AG04449 (cell line): ENCODE data around the gene RPL26.
A peak's percentile ranks its signal among the peaks of the same experiment; 100 is the strongest.

Experiments
- CTCF ChIA-PET: fragments of 350-600 bp; formaldehyde crosslinking; extraction: SDS; loops from one replicate; lab custom pipeline; 2021; ENCODE audit warnings: antibody characterized with exemption; lab: Yijun Ruan, JAX
- POLR2A ChIA-PET: fragments of 400-600, 350-600 bp; formaldehyde crosslinking; extraction: SDS; loops from one replicate; lab custom pipeline; 2020; ENCODE audit warnings: antibody characterized with exemption, inconsistent platforms; lab: Yijun Ruan, JAX
- DNase-seq: peaks from one replicate; pipeline ENCODE4 v3.0.0-alpha.2; 2010; ENCODE audit warnings: low read depth, low spot score
- H3K4me3 ChIP-seq: 2 replicates; pipeline ENCODE4 v1.5.1; 2011; ENCODE audit warnings: low read depth, mild to moderate bottlenecking, control low read depth, low read length
- TF ChIP-seq, protein P1 (sequence below): IDR thresholded peaks from one replicate; pipeline ENCODE4 v1.5.1; 2011; ENCODE audit warnings: mild to moderate bottlenecking, moderate library complexity, low read length, control low read depth, inconsistent platforms; ENCODE audit not compliant: insufficient read depth; ENCODE audit errors: missing control alignments

The RPL26 gene

GRCh38 chr17:8337802-8338752 lies 44.9 kb downstream of the RPL26 start:
- no peak for DNase-seq
- CTCF ChIA-PET = interaction anchor here (0.7 to 2.7 kb wide), 7 partner anchors 9 to 245 kb away, joined by 3 to 10 read pairs (median 3); partner anchors contain the start of gene KRABD2
- POLR2A ChIA-PET = no interaction called here
- TF ChIP-seq, protein P1, sequence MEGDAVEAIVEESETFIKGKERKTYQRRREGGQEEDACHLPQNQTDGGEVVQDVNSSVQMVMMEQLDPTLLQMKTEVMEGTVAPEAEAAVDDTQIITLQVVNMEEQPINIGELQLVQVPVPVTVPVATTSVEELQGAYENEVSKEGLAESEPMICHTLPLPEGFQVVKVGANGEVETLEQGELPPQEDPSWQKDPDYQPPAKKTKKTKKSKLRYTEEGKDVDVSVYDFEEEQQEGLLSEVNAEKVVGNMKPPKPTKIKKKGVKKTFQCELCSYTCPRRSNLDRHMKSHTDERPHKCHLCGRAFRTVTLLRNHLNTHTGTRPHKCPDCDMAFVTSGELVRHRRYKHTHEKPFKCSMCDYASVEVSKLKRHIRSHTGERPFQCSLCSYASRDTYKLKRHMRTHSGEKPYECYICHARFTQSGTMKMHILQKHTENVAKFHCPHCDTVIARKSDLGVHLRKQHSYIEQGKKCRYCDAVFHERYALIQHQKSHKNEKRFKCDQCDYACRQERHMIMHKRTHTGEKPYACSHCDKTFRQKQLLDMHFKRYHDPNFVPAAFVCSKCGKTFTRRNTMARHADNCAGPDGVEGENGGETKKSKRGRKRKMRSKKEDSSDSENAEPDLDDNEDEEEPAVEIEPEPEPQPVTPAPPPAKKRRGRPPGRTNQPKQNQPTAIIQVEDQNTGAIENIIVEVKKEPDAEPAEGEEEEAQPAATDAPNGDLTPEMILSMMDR = no peak
- H3K4me3 ChIP-seq = peak overlapping the region; percentile 12; the same call in 1 of the 2 replicates

DNA sequence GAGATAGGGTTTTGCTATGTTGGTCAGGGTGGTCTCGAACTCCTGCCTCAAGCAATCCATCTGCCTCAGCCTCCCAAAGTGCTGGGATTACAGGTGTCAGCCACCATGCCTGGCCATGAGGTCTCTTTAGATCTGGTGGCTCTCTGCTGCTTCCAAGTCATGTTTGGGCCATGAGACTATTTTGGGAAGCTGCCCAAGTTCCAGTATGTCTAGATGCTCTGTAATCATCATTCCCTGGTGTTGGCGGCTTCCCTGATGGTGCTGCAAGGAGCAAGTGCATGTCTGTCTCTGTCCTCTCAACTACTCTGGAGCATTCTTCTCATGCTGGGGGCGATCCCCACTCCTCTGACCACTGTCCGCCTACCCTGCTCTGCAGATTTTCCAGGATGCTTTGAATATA lies 49.7 kb downstream of the RPL26 start:
- ChIA-PET POLR2A (no interaction called here), CTCF (no interaction called here)
- TF ChIP-seq, protein P1 = no peak
- DNase-seq = no peak
- H3K4me3 ChIP-seq = no peak overlapping the region

- TF ChIP-seq, protein P1 = no peak
- no peak overlapping the region for H3K4me3 ChIP-seq
- ChIA-PET CTCF (interaction anchor here (1.1 kb wide), 1 partner anchor 31 kb away, joined by 4 read pairs; no protein-coding TSS in a partner anchor), POLR2A (no interaction called here)
- DNase-seq = no peak
Measured at GRCh38 chr17:8332688-8333087, 50.3 kb downstream of the RPL26 start.

DNA sequence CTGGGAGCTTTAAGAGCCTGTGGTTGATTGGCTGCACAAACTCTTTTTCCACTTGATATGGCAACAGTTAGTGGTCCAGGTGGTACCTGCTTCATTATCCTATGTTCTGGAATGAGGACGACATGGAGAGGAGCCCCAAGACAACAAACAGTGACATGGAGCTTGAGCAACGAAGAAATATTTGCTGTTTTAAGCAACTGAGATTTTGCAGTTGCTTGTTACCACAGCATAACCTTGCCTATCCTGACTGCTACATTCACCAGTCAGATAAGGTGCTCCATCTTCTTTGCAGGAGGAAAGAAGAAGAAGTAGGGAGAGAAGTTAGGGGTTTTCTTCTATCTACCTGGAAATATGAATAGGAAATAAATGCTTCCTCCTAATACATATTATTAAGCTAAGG lies 50.9 kb downstream of the RPL26 start:
- TF ChIP-seq, protein P1 = no peak
- no peak overlapping the region for H3K4me3 ChIP-seq
- no peak for DNase-seq
- ChIA-PET CTCF (interaction anchor here (1.1 kb wide), 1 partner anchor 31 kb away, joined by 4 read pairs; no protein-coding TSS in a partner anchor), POLR2A (no interaction called here)
